CD4-positive, alpha-beta memory T cell (primary cell): ENCODE results near the gene UBP1. TPM values are rescaled to one million over a fixed set of nuclear protein-coding genes. Genes with fewer than 3 reads are reported as not detected.
A peak's percentile ranks its signal among the peaks of the same experiment; 100 is the strongest.
"Not testable (repeated sequence)": the region's sequence is repeated elsewhere in the genome, so short reads cannot be mapped to it uniquely, and the experiment has no call there.

Experiments used
- CTCF ChIA-PET: fragments of 350-600 bp; sonication (Branson Sonifier 250); formaldehyde crosslinking; loops from one replicate; lab custom pipeline; 2021; ENCODE audit warnings: inconsistent platforms; ENCODE audit not compliant: partially characterized antibody; lab: Charles Lee
- POLR2A ChIA-PET: fragments of 350-600 bp; sonication (Branson Sonifier 250); formaldehyde crosslinking; loops from one replicate; lab custom pipeline; 2021; ENCODE audit not compliant: partially characterized antibody; lab: Charles Lee
- DNase-seq, 5 donors: peaks; one replicate each; pipeline versions ENCODE4 v3.0.0 to v3.0.0-alpha.2; 2020 to 2022; ENCODE audit warnings: mixed read lengths in 1 of 5
- H3K27ac ChIP-seq: one replicate; pipeline ENCODE4 v1.7.0; 2013; ENCODE audit warnings: low read depth, low read length
- H3K27me3 ChIP-seq: 2 replicates; pipeline ENCODE4 v1.7.0; 2013; ENCODE audit warnings: mild to moderate bottlenecking, low read length, moderate library complexity; ENCODE audit not compliant: insufficient read depth
- H3K36me3 ChIP-seq: 2 replicates; pipeline ENCODE4 v1.7.0; 2013; ENCODE audit warnings: mild to moderate bottlenecking, low read length, moderate library complexity; ENCODE audit not compliant: insufficient read depth
- H3K4me1 ChIP-seq: 2 replicates; pipeline ENCODE4 v1.7.0; 2013; ENCODE audit warnings: mild to moderate bottlenecking, low read length, moderate library complexity; ENCODE audit not compliant: insufficient read depth
- H3K4me3 ChIP-seq, 2 donors: one replicate each; pipeline ENCODE4 v1.7.0; 2013; ENCODE audit warnings: low read length in 2 of 2, mild to moderate bottlenecking in 1 of 2
- H3K9me3 ChIP-seq, 2 donors: one replicate each; pipeline ENCODE4 v1.7.0; 2013; ENCODE audit warnings: low read length in 2 of 2, control low read depth in 1 of 2; ENCODE audit not compliant: control insufficient read depth in 1 of 2
- H3K27ac Mint-ChIP-seq, 7 donors: one replicate each; pipeline ENCODE4 v1.8.0; 2020 to 2021; ENCODE audit warnings: mixed read lengths in 7 of 7, mild to moderate bottlenecking in 6 of 7, inconsistent platforms in 3 of 7, moderate library complexity in 3 of 7
- H3K27me3 Mint-ChIP-seq, 2 donors: one replicate each; pipeline ENCODE4 v1.8.0; 2020 to 2021; ENCODE audit warnings: mixed read lengths in 2 of 2
- H3K36me3 Mint-ChIP-seq, 2 donors: one replicate each; pipeline ENCODE4 v1.8.0; 2020 to 2021; ENCODE audit warnings: mixed read lengths in 2 of 2, inconsistent platforms in 1 of 2, mild to moderate bottlenecking in 1 of 2
- H3K4me1 Mint-ChIP-seq, 4 donors: one replicate each; pipeline ENCODE4 v1.8.0; 2020 to 2021; ENCODE audit warnings: mixed read lengths in 4 of 4, mild to moderate bottlenecking in 1 of 4
- H3K4me3 Mint-ChIP-seq, 8 donors: one replicate each; pipeline ENCODE4 v1.8.0; 2020 to 2021; ENCODE audit warnings: mixed read lengths in 8 of 8, mild to moderate bottlenecking in 7 of 8, moderate library complexity in 6 of 8, inconsistent platforms in 3 of 8
- H3K9me3 Mint-ChIP-seq, 8 donors: one replicate each; pipeline ENCODE4 v1.8.0; 2020 to 2021; ENCODE audit warnings: mixed read lengths in 8 of 8, mild to moderate bottlenecking in 5 of 8, inconsistent platforms in 3 of 8, moderate library complexity in 1 of 8
- intact Hi-C: fragments of 100-400 bp; cut with micrococcal nuclease; formaldehyde crosslinking; loops from one replicate; pipeline ENCODE4 v1.15.1; 2023
- polyA plus RNA-seq, 2 donors: library from polyadenylated mRNA; unstranded; fragments of 300-500 nt; fragmentation: Illumina TruSeq; gene quantifications; one replicate each; pipeline ENCODE4 v1.2.3, GENCODE V29; 2021
- total RNA-seq, 2 experiments: library from RNA; stranded (reverse); gene quantifications; one replicate each; pipeline ENCODE4 v1.2.3, GENCODE V29; 2021

UBP1 gene
- total and polyA plus RNA-seq, 4 experiments from 2014 or later = 7.0 to 94.1 (median 53.2) TPM

DNA sequence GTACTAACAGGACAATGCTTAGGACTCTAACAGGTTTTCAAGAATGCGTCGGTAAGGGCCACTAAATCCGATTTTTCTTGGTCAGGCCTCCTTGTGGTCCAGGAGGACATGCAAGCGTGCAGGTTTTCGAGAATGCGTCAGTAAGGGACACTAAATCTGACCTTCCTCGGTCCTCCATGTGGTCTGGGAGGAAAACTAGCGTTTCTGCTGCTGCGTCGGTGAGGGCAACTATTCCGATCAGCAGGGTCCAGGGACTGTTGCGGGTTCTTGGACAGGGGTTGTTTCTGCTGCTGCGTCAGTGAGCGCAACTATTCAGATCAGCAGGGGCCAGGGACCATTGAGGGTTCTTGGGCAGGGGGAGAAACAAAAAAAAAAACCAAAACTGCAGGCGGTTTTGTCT is 7.8 kb upstream of the UBP1 start:
- POLR2A ChIA-PET = no interaction called here
- peaks cover 0 to 2% (median 0%) of the 10 kb centered on the region in 8 donors for H3K9me3 Mint-ChIP-seq
- H3K36me3 Mint-ChIP-seq = peaks cover 0 to 4% of the 10 kb centered on the region in 2 donors
- Histone ChIP-seq H3K36me3 (no peaks in the 10 kb centered on the region), H3K9me3 (no peaks in the 10 kb centered on the region), H3K27ac (no peak overlapping the region), H3K4me3 (no peak overlapping the region), H3K27me3 (no peaks in the 10 kb centered on the region), H3K4me1 (no peaks in the 10 kb centered on the region)
- H3K4me1 Mint-ChIP-seq = peaks cover 9 to 16% (median 11%) of the 10 kb centered on the region in 4 donors
- no peaks in the 10 kb centered on the region for H3K27me3 Mint-ChIP-seq
- intact Hi-C loops = no loop called here
- H3K27ac Mint-ChIP-seq = peak overlapping the region in 1 of 7 donors; percentile 42
- H3K4me3 Mint-ChIP-seq = no peak overlapping the region
- CTCF ChIA-PET = no interaction called here
- no peak for DNase-seq

DNA sequence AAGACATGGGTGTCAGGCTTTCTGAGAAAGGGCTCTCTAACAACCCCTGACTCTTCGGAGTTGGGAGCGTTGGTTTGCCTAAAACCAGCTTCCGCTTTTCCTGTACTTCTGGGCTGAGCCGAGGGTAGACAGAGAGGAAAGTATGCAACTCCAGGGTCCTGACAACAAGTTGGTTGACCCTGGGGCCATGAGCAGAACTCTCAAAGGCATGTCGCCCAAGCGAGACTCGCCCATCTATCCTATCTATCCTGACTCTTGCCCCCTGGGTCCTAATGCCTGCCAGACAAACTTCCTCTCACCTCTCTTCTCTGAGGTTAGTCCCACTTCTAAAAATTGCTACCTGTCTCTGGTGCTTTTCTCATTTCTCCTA is 7.0 kb upstream of the UBP1 start:
- H3K4me3 ChIP-seq, DNase-seq, H3K27ac ChIP-seq, POLR2A ChIA-PET, H3K9me3 Mint-ChIP-seq, intact Hi-C loops, H3K4me1 ChIP-seq, H3K27me3 Mint-ChIP-seq, CTCF ChIA-PET, H3K9me3 ChIP-seq, H3K36me3 Mint-ChIP-seq, H3K36me3 ChIP-seq, H3K27me3 ChIP-seq: not testable (repeated sequence)
- Mint-ChIP-seq H3K4me1 (peaks cover 9 to 18% (median 11%) of the 10 kb centered on the region in 4 donors), H3K27ac (peak overlapping the region in 1 of 7 donors; percentile 48), H3K4me3 (peak overlapping the region; percentile 61 to 86 (median 82))

DNA sequence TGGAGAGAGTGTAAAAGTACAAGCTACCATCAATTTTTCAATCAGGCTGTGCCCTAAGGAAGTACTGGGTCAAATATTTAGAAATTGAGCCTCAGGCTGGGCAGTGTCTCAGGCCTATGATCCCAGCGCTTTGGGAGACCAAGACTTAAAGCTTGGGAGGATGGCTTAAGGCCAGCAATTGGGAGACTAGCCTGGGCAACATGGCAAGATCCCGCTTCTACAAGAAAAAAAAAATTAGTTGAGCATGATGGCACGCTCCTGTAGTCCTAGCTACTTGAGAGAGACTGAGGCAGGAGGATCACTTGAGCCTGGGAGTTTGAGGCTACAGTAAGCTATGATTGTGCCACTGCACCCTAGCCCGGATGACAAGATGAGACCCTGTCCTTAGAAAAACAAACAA is 2.0 kb upstream of the UBP1 start:
- CTCF ChIA-PET = interaction anchor here (1.4 kb wide), 1 partner anchor 345 kb away, joined by 5 read pairs; no protein-coding TSS in a partner anchor
- POLR2A ChIA-PET = interaction anchor here (2.3 to 3.9 kb wide), 2 partner anchors 275 to 356 kb away, joined by 10 to 32 read pairs; partner anchors contain the start of genes CLASP2 and PDCD6IP
- intact Hi-C loops = no loop called here

DNA sequence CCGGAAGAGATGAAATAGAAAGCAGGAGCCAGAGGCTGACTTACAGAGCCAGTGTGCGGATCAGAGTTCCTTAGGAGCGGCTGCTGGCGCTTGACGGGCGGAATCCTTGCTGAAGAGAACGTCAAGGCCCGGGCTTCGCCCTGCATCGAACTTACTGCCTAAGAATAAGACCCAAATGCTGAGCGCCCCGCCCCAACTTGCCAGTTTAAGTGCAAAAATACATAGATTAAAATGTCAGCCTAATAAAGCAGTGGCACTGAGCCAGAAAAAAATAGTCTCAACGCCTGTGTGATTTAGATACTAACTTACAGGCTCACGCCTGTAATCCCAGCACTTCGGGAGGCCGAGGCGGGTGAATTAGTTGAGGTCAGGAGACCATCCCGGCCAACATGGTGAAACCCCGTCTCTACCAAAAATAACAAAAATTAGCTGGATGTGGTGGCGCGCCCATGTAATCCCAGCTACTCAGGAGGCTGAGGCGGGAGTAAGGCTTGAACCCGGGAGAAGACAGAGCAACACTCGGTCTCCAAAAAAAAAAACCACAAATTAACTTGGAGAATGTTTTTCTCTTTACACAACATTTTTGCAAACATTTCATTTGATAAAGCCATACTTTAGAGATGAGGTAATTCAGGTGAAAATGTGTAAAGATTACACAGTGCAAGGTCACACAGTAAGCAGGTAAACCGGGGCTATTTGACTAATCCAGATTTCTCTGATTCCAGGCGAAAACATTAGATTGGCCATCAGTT is 1.2 kb upstream of the UBP1 start:
- CTCF ChIA-PET = interaction anchor here (0.6 to 1.4 kb wide), 5 partner anchors 47 to 577 kb away, joined by 3 to 5 read pairs (median 5); partner anchors contain the start of gene PDCD6IP
- Histone ChIP-seq H3K4me3 (peak overlapping the region; percentile 93 to 97), H3K27ac (peak overlapping the region; percentile 91), H3K36me3 (no peaks in the 10 kb centered on the region), H3K27me3 (no peaks in the 10 kb centered on the region), H3K9me3 (no peaks in the 10 kb centered on the region), H3K4me1 (peaks cover 39% of the 10 kb centered on the region)
- H3K9me3 Mint-ChIP-seq = no peaks in the 10 kb centered on the region
- intact Hi-C loops = loop anchor here (1.0 to 2.0 kb wide), 3 partner anchors 277 to 1335 kb away; partner anchors contain the start of genes CLASP2, DYNC1LI1 and GPD1L
- no peaks in the 10 kb centered on the region for H3K27me3 Mint-ChIP-seq
- H3K27ac Mint-ChIP-seq = peak overlapping the region; percentile 98 to 100 (median 100)
- H3K4me3 Mint-ChIP-seq = peak overlapping the region; percentile 95 to 100 (median 99)
- POLR2A ChIA-PET = interaction anchor here (0.6 to 3.9 kb wide), 17 partner anchors 11 to 1909 kb away, joined by 3 to 32 read pairs (median 4); partner anchors contain the start of genes CLASP2, CRTAP, PDCD6IP and STT3B
- H3K4me1 Mint-ChIP-seq = peaks cover 27 to 50% (median 43%) of the 10 kb centered on the region in 4 donors
- H3K36me3 Mint-ChIP-seq = peaks cover 0 to 13% of the 10 kb centered on the region in 2 donors
- no peak for DNase-seq

More for the DNA sequence above, 2.0 kb upstream of the UBP1 start:
- Mint-ChIP-seq H3K27me3 (no peaks in the 10 kb centered on the region), H3K27ac (peak overlapping the region; percentile 98 to 100 (median 100)), H3K4me1 (peaks cover 26 to 47% (median 42%) of the 10 kb centered on the region in 4 donors), H3K36me3 (peaks cover 0 to 11% of the 10 kb centered on the region in 2 donors), H3K4me3 (peak overlapping the region in 7 of 8 donors; percentile 42 to 99 (median 61)), H3K9me3 (no peaks in the 10 kb centered on the region)
- Histone ChIP-seq H3K9me3 (no peaks in the 10 kb centered on the region), H3K36me3 (no peaks in the 10 kb centered on the region), H3K4me1 (peaks cover 31% of the 10 kb centered on the region), H3K27ac (peak overlapping the region; percentile 91), H3K4me3 (no peak overlapping the region), H3K27me3 (no peaks in the 10 kb centered on the region)
- DNase-seq = no peak

DNA sequence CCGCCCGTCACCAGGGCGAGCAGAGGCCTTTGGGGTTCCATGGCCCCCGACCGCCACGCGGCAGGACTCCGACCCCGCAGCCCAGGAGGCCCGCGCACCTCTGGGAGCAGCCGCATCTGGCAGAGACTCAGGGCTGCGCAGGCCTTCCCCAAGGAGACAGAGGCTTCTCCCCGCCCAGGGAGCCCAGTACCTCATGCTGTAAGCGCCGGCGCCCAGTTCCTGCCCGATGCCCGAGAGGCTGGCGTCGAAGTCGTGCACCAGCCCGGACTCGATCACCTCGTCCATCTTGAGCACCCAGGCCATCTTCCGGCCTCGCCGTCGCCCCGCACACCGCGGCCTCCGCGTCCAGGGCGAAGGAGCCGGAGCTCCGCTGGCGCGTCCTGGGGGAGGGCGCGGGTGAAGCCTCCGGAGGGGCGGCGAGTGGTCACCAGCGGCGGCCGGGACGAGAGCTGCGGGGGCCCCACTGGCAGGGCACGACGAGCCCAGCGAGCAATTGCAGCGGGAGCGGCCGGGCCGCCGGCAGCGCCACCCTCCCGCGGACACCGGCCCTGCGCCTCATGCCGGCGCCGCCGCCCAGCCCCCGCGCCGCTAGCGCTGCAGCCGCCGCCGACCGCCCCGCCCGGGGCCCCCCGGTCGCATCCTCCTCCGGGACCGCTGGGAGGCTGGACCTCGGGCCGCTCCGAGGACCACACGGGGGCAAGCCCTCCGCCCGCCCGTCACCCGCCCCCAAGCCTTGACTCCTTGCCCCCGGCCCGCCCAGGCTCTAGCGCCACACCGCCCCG is 468 bp downstream of the UBP1 start:
- Histone ChIP-seq H3K27ac (peak overlapping the region; percentile 91), H3K4me3 (peak overlapping the region; percentile 64 to 97), H3K9me3 (no peaks in the 10 kb centered on the region), H3K27me3 (no peaks in the 10 kb centered on the region), H3K36me3 (no peaks in the 10 kb centered on the region), H3K4me1 (peaks cover 52% of the 10 kb centered on the region)
- peak overlapping the region; percentile 95 to 100 (median 99) for H3K4me3 Mint-ChIP-seq
- POLR2A ChIA-PET = interaction anchor here (1.0 to 3.9 kb wide), 12 partner anchors 10 to 1907 kb away, joined by 3 to 32 read pairs (median 4); partner anchors contain the start of genes CLASP2, CRTAP, DYNC1LI1 and PDCD6IP
- H3K36me3 Mint-ChIP-seq = peaks cover 0 to 13% of the 10 kb centered on the region in 2 donors
- H3K9me3 Mint-ChIP-seq = no peaks in the 10 kb centered on the region
- peak; percentile 36 to 69 (median 41) for DNase-seq
- H3K27ac Mint-ChIP-seq = peak overlapping the region; percentile 86 to 100 (median 100)
- no peaks in the 10 kb centered on the region for H3K27me3 Mint-ChIP-seq
- intact Hi-C loops = loop anchor here (1.0 to 2.0 kb wide), 5 partner anchors 325 to 1333 kb away; partner anchors contain the start of genes CNOT10, CRTAP, DYNC1LI1 and GPD1L
- CTCF ChIA-PET = interaction anchor here (1.4 kb wide), 1 partner anchor 358 kb away, joined by 5 read pairs; the partner anchor contains the start of gene PDCD6IP
- H3K4me1 Mint-ChIP-seq = peaks cover 36 to 63% (median 53%) of the 10 kb centered on the region in 4 donors

DNA sequence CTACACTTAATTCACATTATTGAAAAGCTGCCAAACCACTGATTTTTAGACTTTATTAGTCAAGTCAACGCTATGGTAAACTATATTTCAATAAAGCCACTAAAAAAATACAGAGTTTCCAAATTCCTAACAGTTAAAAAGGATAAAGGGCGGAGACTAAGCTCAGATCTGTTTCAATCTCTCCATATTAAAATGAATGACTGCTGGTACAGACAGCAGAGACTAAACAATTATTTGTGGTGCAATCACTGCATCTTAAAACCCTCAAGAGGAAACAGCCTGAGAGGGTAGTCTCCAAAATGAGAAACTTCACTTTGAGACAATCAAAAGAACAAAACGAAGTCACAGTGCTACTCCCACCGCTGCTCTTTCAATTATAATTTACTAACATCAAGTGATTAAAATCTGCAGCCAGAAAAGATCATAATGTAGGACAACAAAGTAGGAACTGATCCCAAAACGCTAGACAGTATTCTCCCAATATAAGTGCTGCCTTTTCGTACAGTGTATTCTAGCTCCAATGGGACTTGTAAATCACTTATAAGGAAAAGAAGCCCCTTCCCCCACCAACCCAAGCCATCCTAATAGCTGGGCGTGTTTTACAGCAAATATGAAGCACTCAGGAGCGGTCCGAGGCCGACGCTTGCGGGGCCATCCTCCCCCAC is 1.2 kb downstream of the UBP1 start:
- H3K4me3 Mint-ChIP-seq = peak overlapping the region; percentile 83 to 96 (median 88)
- H3K9me3 Mint-ChIP-seq = no peaks in the 10 kb centered on the region
- peaks cover 36 to 67% (median 56%) of the 10 kb centered on the region in 4 donors for H3K4me1 Mint-ChIP-seq
- peaks cover 55% of the 10 kb centered on the region for H3K4me1 ChIP-seq
- H3K27me3 ChIP-seq = no peaks in the 10 kb centered on the region
- POLR2A ChIA-PET = interaction anchor here (1.0 to 3.9 kb wide), 6 partner anchors 9 to 360 kb away, joined by 3 to 32 read pairs (median 4); partner anchors contain the start of genes CLASP2 and PDCD6IP
- CTCF ChIA-PET = interaction anchor here (0.7 to 1.8 kb wide), 3 partner anchors 9 to 348 kb away, joined by 3 read pairs; no protein-coding TSS in a partner anchor
- DNase-seq = peak in 4 of 5 donors; percentile 8 to 44 (median 21)
- no peaks in the 10 kb centered on the region for H3K27me3 Mint-ChIP-seq
- peaks cover 0 to 13% of the 10 kb centered on the region in 2 donors for H3K36me3 Mint-ChIP-seq
- no peaks in the 10 kb centered on the region for H3K9me3 ChIP-seq
- intact Hi-C loops = no loop called here
- no peaks in the 10 kb centered on the region for H3K36me3 ChIP-seq
- H3K4me3 ChIP-seq = peak overlapping the region; percentile 64 to 97
- H3K27ac ChIP-seq = peak overlapping the region; percentile 91
- H3K27ac Mint-ChIP-seq = peak overlapping the region; percentile 85 to 95 (median 93)
